ENCODE results near the gene PIN1. TPM values are rescaled to one million over a fixed set of nuclear protein-coding genes. Genes with fewer than 3 reads are reported as not detected.

PIN1 gene
- total RNA-seq, 1 experiment from 2014 or later, result 107 TPM

GRCh38 chr19:9785367-9786331 is 49.5 kb upstream of the PIN1 start (continued):
- TF ChIP-seq ZNF281 (CRISPR knock-in tag; IDR thresholded peaks at IDR 0.05) (peak; percentile 57; the same call in 1 of the 2 replicates), FOXP4 (CRISPR knock-in tag; IDR thresholded peaks at IDR 0.05) (0 out of 2 replicates have a peak, but pooled peaks have one; percentile 36), RELA (CRISPR knock-in tag; IDR thresholded peaks at IDR 0.05; ENCODE audit: borderline replicate concordance) (no peak), SP1 (CRISPR knock-in tag; conservative IDR thresholded peaks at IDR 0.05) (peak; percentile 86), USF1 (CRISPR knock-in tag; IDR thresholded peaks at IDR 0.05) (peak; percentile 40; the same call in 1 of the 2 replicates), USF2 (CRISPR knock-in tag; IDR thresholded peaks at IDR 0.05) (peak; percentile 46; the same call in 1 of the 2 replicates), MYBL2 (CRISPR knock-in tag; IDR thresholded peaks at IDR 0.05) (0 out of 2 replicates have a peak, but pooled peaks have one; percentile 23), ZNF423 (CRISPR knock-in tag; IDR thresholded peaks at IDR 0.05) (peak; percentile 21; the same call in 1 of the 2 replicates)

- H3K27ac Mint-ChIP-seq, result peak overlapping the region; percentile 96
- POLR2A ChIA-PET, result no interaction called here
- DNase-seq (ENCODE audit: low spot score), result no peak
Measured at GRCh38 chr19:9786342-9786741, 48.8 kb upstream of the PIN1 start.

More at GRCh38 chr19:9786342-9786741, 48.8 kb upstream of the PIN1 start:
- no peak for TF ChIP-seq ARID4B (CRISPR knock-in tag; IDR thresholded peaks at IDR 0.05; ENCODE audit: borderline replicate concordance)
- CTCF ChIA-PET, result no interaction called here
- no peak for ATAC-seq
- H3K27me3 Mint-ChIP-seq (ENCODE audit: low read depth), result no peaks in the 10 kb centered on the region
- H3K9me3 Mint-ChIP-seq, result no peaks in the 10 kb centered on the region
- H3K4me3 Mint-ChIP-seq, result peak overlapping the region; percentile 81
- H3K4me1 Mint-ChIP-seq, result peaks cover 49% of the 10 kb centered on the region
- H3K36me3 Mint-ChIP-seq, result no peaks in the 10 kb centered on the region
